ENCODE results near the gene CDO1. TPM values are rescaled to one million over a fixed set of nuclear protein-coding genes. Genes with fewer than 3 reads are reported as not detected.

CDO1 gene
- total RNA-seq, 1 donor from 2014 or later = 6.8 TPM

- intact Hi-C loops (cut with micrococcal nuclease) = no loop called here
- H3K9me3 ChIP-seq (replicated peaks) = no peaks in the 10 kb centered on the region
Measured at GRCh38 chr5:115785381-115786065, 30.9 kb downstream of the CDO1 start.

GRCh38 chr5:115778417-115778816, 38.0 kb downstream of the CDO1 start:
- H3K27ac ChIP-seq (replicated peaks) = peak overlapping the region; percentile 20
- H3K4me1 ChIP-seq = peaks cover 2% of the 10 kb centered on the region
- no peaks in the 10 kb centered on the region for H3K9me3 ChIP-seq (replicated peaks)
- H3K36me3 ChIP-seq = no peaks in the 10 kb centered on the region
- no peak for DNase-seq
- TF ChIP-seq CTCF (IDR thresholded peaks at IDR 0.05; ENCODE audit: borderline replicate concordance) = no peak
- intact Hi-C loops (cut with micrococcal nuclease) = no loop called here
- H3K27me3 ChIP-seq (ENCODE audit: low read depth) = no peaks in the 10 kb centered on the region
- no peak overlapping the region for H3K4me3 ChIP-seq

More at GRCh38 chr5:115785381-115786065, 30.9 kb downstream of the CDO1 start:
- Histone ChIP-seq H3K36me3 (no peaks in the 10 kb centered on the region), H3K27me3 (ENCODE audit: low read depth) (peaks cover 15% of the 10 kb centered on the region), H3K4me3 (no peak overlapping the region), H3K4me1 (no peaks in the 10 kb centered on the region), H3K27ac (replicated peaks) (no peak overlapping the region)
- DNase-seq = no peak
- no peak for TF ChIP-seq CTCF (IDR thresholded peaks at IDR 0.05; ENCODE audit: borderline replicate concordance)

- no peaks in the 10 kb centered on the region for H3K27me3 ChIP-seq (ENCODE audit: low read depth)
- no peak overlapping the region for H3K27ac ChIP-seq (replicated peaks)
- no peak for DNase-seq
- intact Hi-C loops (cut with micrococcal nuclease) = no loop called here
- H3K4me3 ChIP-seq = no peak overlapping the region
- TF ChIP-seq CTCF (IDR thresholded peaks at IDR 0.05; ENCODE audit: borderline replicate concordance) = no peak
- H3K4me1 ChIP-seq = peaks cover 16% of the 10 kb centered on the region
- H3K36me3 ChIP-seq = no peaks in the 10 kb centered on the region
- no peaks in the 10 kb centered on the region for H3K9me3 ChIP-seq (replicated peaks)
Measured at GRCh38 chr5:115776989-115777388, 39.5 kb downstream of the CDO1 start.

- Histone ChIP-seq H3K4me1 (peaks cover 26% of the 10 kb centered on the region), H3K27me3 (ENCODE audit: low read depth) (no peaks in the 10 kb centered on the region), H3K9me3 (replicated peaks) (no peaks in the 10 kb centered on the region), H3K36me3 (no peaks in the 10 kb centered on the region), H3K4me3 (no peak overlapping the region), H3K27ac (replicated peaks) (no peak overlapping the region)
- no peak for TF ChIP-seq CTCF (IDR thresholded peaks at IDR 0.05; ENCODE audit: borderline replicate concordance)
- DNase-seq = no peak
- intact Hi-C loops (cut with micrococcal nuclease) = no loop called here
Measured at GRCh38 chr5:115775999-115776398, 40.5 kb downstream of the CDO1 start.

- H3K27me3 ChIP-seq (ENCODE audit: low read depth) = no peaks in the 10 kb centered on the region
- TF ChIP-seq CTCF (IDR thresholded peaks at IDR 0.05; ENCODE audit: borderline replicate concordance) = no peak
- peak; percentile 24 for DNase-seq
- H3K36me3 ChIP-seq = no peaks in the 10 kb centered on the region
- intact Hi-C loops (cut with micrococcal nuclease) = no loop called here
- H3K4me3 ChIP-seq = no peak overlapping the region
- peaks cover 28% of the 10 kb centered on the region for H3K4me1 ChIP-seq
- no peaks in the 10 kb centered on the region for H3K9me3 ChIP-seq (replicated peaks)
- peak overlapping the region; percentile 32 for H3K27ac ChIP-seq (replicated peaks)
Measured at GRCh38 chr5:115774684-115775083, 41.8 kb downstream of the CDO1 start.
